MM.1S (cell line): ENCODE measurements around the gene FCRL2.

Experiments used
- DNase-seq: peaks from one replicate; pipeline ENCODE4 v3.0.0-alpha.2; 2015
- H2AFZ ChIP-seq: fragments of 300-600 bp; sonication (generic); 2 replicates; pipeline ENCODE4 v1.6.0; 2016; ENCODE audit warnings: antibody characterized with exemption, low read length
- H3F3A ChIP-seq: fragments of 300-600 bp; sonication (generic); 2 replicates; pipeline ENCODE4 v1.6.1; 2016; ENCODE audit warnings: mild to moderate bottlenecking, antibody characterized with exemption, low read length, moderate library complexity, mixed read lengths; ENCODE audit not compliant: insufficient read depth
- H3K27ac ChIP-seq: fragments of 300-600 bp; sonication (generic); 2 replicates; pipeline ENCODE4 v1.5.1; 2016; ENCODE audit warnings: mild to moderate bottlenecking, low read length
- H3K27me3 ChIP-seq: fragments of 300-600 bp; sonication (generic); replicated peaks from 2 replicates; pipeline ENCODE4 v1.6.0; 2016; ENCODE audit warnings: low read length; ENCODE audit not compliant: insufficient read depth
- H3K36me3 ChIP-seq: fragments of 300-600 bp; sonication (generic); replicated peaks from 2 replicates; pipeline ENCODE4 v1.6.1; 2016; ENCODE audit warnings: mild to moderate bottlenecking, low read length, mixed read lengths; ENCODE audit not compliant: insufficient read depth
- H3K4me1 ChIP-seq: fragments of 300-600 bp; sonication (generic); 2 replicates; pipeline ENCODE4 v1.6.1; 2016; ENCODE audit warnings: low read length, mixed read lengths
- H3K4me2 ChIP-seq: fragments of 300-600 bp; sonication (generic); 2 replicates; pipeline ENCODE4 v1.6.0; 2016; ENCODE audit warnings: low read depth, low read length
- H3K4me3 ChIP-seq: fragments of 300-600 bp; sonication (generic); 2 replicates; pipeline ENCODE4 v1.5.1; 2016; ENCODE audit warnings: low read length, mixed read lengths
- H3K79me2 ChIP-seq: fragments of 300-600 bp; sonication (generic); 2 replicates; pipeline ENCODE4 v1.6.1; 2016; ENCODE audit warnings: mixed run types, low read length, mixed read lengths
- H3K9ac ChIP-seq: fragments of 300-600 bp; sonication (generic); 2 replicates; pipeline ENCODE4 v1.6.1; 2016; ENCODE audit warnings: low read length, mixed read lengths
- H3K9me2 ChIP-seq: fragments of 300-600 bp; sonication (generic); replicated peaks from 2 replicates; pipeline ENCODE4 v1.6.1; 2016; ENCODE audit warnings: mild to moderate bottlenecking, low read length, mixed read lengths; ENCODE audit not compliant: insufficient read depth
- H3K9me3 ChIP-seq: fragments of 300-600 bp; sonication (generic); replicated peaks from 2 replicates; pipeline ENCODE4 v1.6.1; 2016; ENCODE audit warnings: mild to moderate bottlenecking, low read length, mixed read lengths; ENCODE audit not compliant: insufficient read depth
- H4K20me1 ChIP-seq: fragments of 300-600 bp; sonication (generic); 2 replicates; pipeline ENCODE4 v1.6.1; 2016; ENCODE audit warnings: mild to moderate bottlenecking, low read length, moderate library complexity, mixed read lengths; ENCODE audit not compliant: insufficient read depth
- EZH2 ChIP-seq: fragments of 300-600 bp; sonication (generic); optimal IDR thresholded peaks from 2 replicates; pipeline ENCODE3; 2017; ENCODE audit warnings: low read depth, mild to moderate bottlenecking, antibody characterized with exemption, low read length, mixed read lengths
- EZH2phosphoT487 ChIP-seq: fragments of 300-600 bp; sonication (generic); IDR thresholded peaks from 2 replicates; pipeline ENCODE4 v1.6.1; 2018; ENCODE audit warnings: antibody characterized with exemption, low read length
- TF ChIP-seq, protein P1 (sequence below): fragments of 300-600 bp; sonication (generic); IDR thresholded peaks from 2 replicates; pipeline ENCODE4 v1.5.1; 2016; ENCODE audit warnings: antibody characterized with exemption, low read length, mixed read lengths

Gene FCRL2

GRCh38 chr1:157725221-157725577, 51.7 kb downstream of the FCRL2 start:
- Histone ChIP-seq H3K27ac (no peak overlapping the region), H3F3A (peaks cover 17% of the 10 kb centered on the region), H3K9me3 (no peaks in the 10 kb centered on the region), H3K9me2 (no peaks in the 10 kb centered on the region), H4K20me1 (no peaks in the 10 kb centered on the region), H3K27me3 (no peaks in the 10 kb centered on the region), H3K79me2 (no peaks in the 10 kb centered on the region), H3K4me2 (no peak overlapping the region), H2AFZ (no peak overlapping the region), H3K9ac (no peak overlapping the region), H3K4me1 (peaks cover 23% of the 10 kb centered on the region), H3K4me3 (no peak overlapping the region), H3K36me3 (no peaks in the 10 kb centered on the region)
- TF ChIP-seq EZH2phosphoT487 (no peak), EZH2 (no peak)
- TF ChIP-seq, protein P1, sequence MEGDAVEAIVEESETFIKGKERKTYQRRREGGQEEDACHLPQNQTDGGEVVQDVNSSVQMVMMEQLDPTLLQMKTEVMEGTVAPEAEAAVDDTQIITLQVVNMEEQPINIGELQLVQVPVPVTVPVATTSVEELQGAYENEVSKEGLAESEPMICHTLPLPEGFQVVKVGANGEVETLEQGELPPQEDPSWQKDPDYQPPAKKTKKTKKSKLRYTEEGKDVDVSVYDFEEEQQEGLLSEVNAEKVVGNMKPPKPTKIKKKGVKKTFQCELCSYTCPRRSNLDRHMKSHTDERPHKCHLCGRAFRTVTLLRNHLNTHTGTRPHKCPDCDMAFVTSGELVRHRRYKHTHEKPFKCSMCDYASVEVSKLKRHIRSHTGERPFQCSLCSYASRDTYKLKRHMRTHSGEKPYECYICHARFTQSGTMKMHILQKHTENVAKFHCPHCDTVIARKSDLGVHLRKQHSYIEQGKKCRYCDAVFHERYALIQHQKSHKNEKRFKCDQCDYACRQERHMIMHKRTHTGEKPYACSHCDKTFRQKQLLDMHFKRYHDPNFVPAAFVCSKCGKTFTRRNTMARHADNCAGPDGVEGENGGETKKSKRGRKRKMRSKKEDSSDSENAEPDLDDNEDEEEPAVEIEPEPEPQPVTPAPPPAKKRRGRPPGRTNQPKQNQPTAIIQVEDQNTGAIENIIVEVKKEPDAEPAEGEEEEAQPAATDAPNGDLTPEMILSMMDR: no peak
- DNase-seq: no peak

GRCh38 chr1:157724537-157725220, 52.3 kb downstream of the FCRL2 start:
- H3K27ac ChIP-seq: no peak overlapping the region
- no peak overlapping the region for H3K9ac ChIP-seq
- no peak overlapping the region for H2AFZ ChIP-seq

DNA sequence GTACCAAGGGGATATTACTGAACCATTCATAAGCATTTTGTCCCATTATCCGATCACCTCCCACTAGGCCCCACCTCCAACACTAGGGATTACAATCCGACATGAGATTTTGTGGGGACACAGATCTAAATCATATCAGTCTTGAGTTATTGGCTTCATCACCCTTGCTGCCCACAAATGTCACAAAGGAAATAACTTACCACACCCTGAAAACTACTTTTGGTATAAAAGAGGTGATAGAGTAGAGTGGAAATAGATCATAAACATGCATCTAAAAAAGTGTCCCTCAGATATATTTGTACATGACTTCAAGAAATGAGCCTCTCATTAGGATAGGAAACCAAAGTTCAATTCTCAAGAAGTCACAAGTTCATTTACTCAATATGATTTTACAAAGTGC, 53.8 kb downstream of the FCRL2 start:
- Histone ChIP-seq H3K27ac (no peak overlapping the region), H3K4me2 (no peak overlapping the region), H3K9ac (no peak overlapping the region)

More at GRCh38 chr1:157724537-157725220, 52.3 kb downstream of the FCRL2 start:
- no peaks in the 10 kb centered on the region for H4K20me1 ChIP-seq
- H3K27me3 ChIP-seq: no peaks in the 10 kb centered on the region
- H3K79me2 ChIP-seq: no peaks in the 10 kb centered on the region
- H3K9me2 ChIP-seq: no peaks in the 10 kb centered on the region
- no peaks in the 10 kb centered on the region for H3K36me3 ChIP-seq
- H3F3A ChIP-seq: peaks cover 17% of the 10 kb centered on the region
- TF ChIP-seq EZH2 (no peak), EZH2phosphoT487 (no peak)
- TF ChIP-seq, protein P1: no peak
- no peak for DNase-seq
- H3K4me1 ChIP-seq: peaks cover 23% of the 10 kb centered on the region
- H3K4me2 ChIP-seq: no peak overlapping the region
- H3K9me3 ChIP-seq: no peaks in the 10 kb centered on the region
- H3K4me3 ChIP-seq: no peak overlapping the region

More for the DNA sequence above, 53.8 kb downstream of the FCRL2 start:
- no peaks in the 10 kb centered on the region for H3K79me2 ChIP-seq
- H3K27me3 ChIP-seq: no peaks in the 10 kb centered on the region
- H3F3A ChIP-seq: peaks cover 17% of the 10 kb centered on the region
- TF ChIP-seq, protein P1: no peak
- TF ChIP-seq EZH2phosphoT487 (no peak), EZH2 (no peak)
- H2AFZ ChIP-seq: no peak overlapping the region
- H3K9me2 ChIP-seq: no peaks in the 10 kb centered on the region
- H3K4me1 ChIP-seq: peaks cover 23% of the 10 kb centered on the region
- H4K20me1 ChIP-seq: no peaks in the 10 kb centered on the region
- DNase-seq: no peak
- no peaks in the 10 kb centered on the region for H3K36me3 ChIP-seq
- H3K9me3 ChIP-seq: no peaks in the 10 kb centered on the region
- no peak overlapping the region for H3K4me3 ChIP-seq
